Astrocyte (in vitro differentiated cells and primary cell): Measurements from ENCODE around the gene MRPL48. TPM values are rescaled to one million over a fixed set of nuclear protein-coding genes. Genes with fewer than 3 reads are reported as not detected.
"Not testable (repeated sequence)": the region's sequence is repeated elsewhere in the genome, so short reads cannot be mapped to it uniquely, and the experiment has no call there.

Experiments used
- DNase-seq: peaks from one replicate; pipeline ENCODE4 v3.0.0-alpha.2; 2010; ENCODE audit warnings: low read depth
- FAIRE-seq: peaks from 2 replicates; lab custom pipeline; 2011; peaks lifted over from hg19 to GRCh38; lab: Jason Lieb, UNC
- H2AFZ ChIP-seq: 2 replicates; pipeline ENCODE4 v1.6.0; 2012; ENCODE audit warnings: low read depth, low read length, inconsistent platforms
- H3K27ac ChIP-seq: 2 replicates; pipeline ENCODE4 v1.5.1; 2011; ENCODE audit warnings: low read depth, low read length, inconsistent platforms
- H3K27me3 ChIP-seq: 2 replicates; pipeline ENCODE4 v1.6.0; 2011; ENCODE audit warnings: low read length, inconsistent platforms; ENCODE audit not compliant: insufficient read depth
- H3K36me3 ChIP-seq: 2 replicates; pipeline ENCODE4 v1.5.1; 2011; ENCODE audit warnings: low read length, inconsistent platforms; ENCODE audit not compliant: insufficient read depth
- H3K4me1 ChIP-seq: 2 replicates; pipeline ENCODE4 v1.5.1; 2011; ENCODE audit warnings: low read length, inconsistent platforms; ENCODE audit not compliant: insufficient read depth
- H3K4me2 ChIP-seq: 2 replicates; pipeline ENCODE4 v1.6.0; 2012; ENCODE audit warnings: low read length, inconsistent platforms
- H3K4me3 ChIP-seq: 2 replicates; pipeline ENCODE4 v1.5.1; 2011; ENCODE audit warnings: low read depth, mild to moderate bottlenecking, low read length, inconsistent platforms; ENCODE audit not compliant: insufficient read depth
- H3K79me2 ChIP-seq: 2 replicates; pipeline ENCODE4 v1.6.0; 2012; ENCODE audit warnings: mild to moderate bottlenecking, low read length, inconsistent platforms; ENCODE audit not compliant: insufficient read depth
- H3K9ac ChIP-seq: 2 replicates; pipeline ENCODE4 v1.6.0; 2012; ENCODE audit warnings: mild to moderate bottlenecking, low read length, inconsistent platforms
- H3K9me3 ChIP-seq: 2 replicates; pipeline ENCODE4 v1.5.1; 2012; ENCODE audit warnings: low read depth, mild to moderate bottlenecking, low read length, inconsistent platforms; ENCODE audit not compliant: insufficient read depth
- H4K20me1 ChIP-seq: 2 replicates; pipeline ENCODE4 v1.6.0; 2012; ENCODE audit warnings: low read length, inconsistent platforms; ENCODE audit not compliant: insufficient read depth
- H3K27ac Mint-ChIP-seq: one replicate; pipeline ENCODE4 v1.8.0; 2021; ENCODE audit warnings: mild to moderate bottlenecking, mixed read lengths; ENCODE audit not compliant: unreplicated experiment
- H3K27me3 Mint-ChIP-seq: one replicate; pipeline ENCODE4 v1.8.0; 2021; ENCODE audit warnings: low read depth, mixed read lengths; ENCODE audit not compliant: unreplicated experiment
- H3K36me3 Mint-ChIP-seq: one replicate; pipeline ENCODE4 v1.8.0; 2021; ENCODE audit warnings: low read depth, mixed read lengths; ENCODE audit not compliant: unreplicated experiment
- H3K4me1 Mint-ChIP-seq: one replicate; pipeline ENCODE4 v1.8.0; 2021; ENCODE audit warnings: low read depth, mixed read lengths; ENCODE audit not compliant: unreplicated experiment
- H3K4me3 Mint-ChIP-seq: one replicate; pipeline ENCODE4 v1.8.0; 2021; ENCODE audit warnings: mild to moderate bottlenecking, moderate library complexity, mixed read lengths; ENCODE audit not compliant: unreplicated experiment
- H3K9me3 Mint-ChIP-seq: one replicate; pipeline ENCODE4 v1.8.0; 2021; ENCODE audit warnings: mild to moderate bottlenecking, mixed read lengths; ENCODE audit not compliant: unreplicated experiment
- CTCF ChIP-seq: IDR thresholded peaks from 2 replicates; pipeline ENCODE4 v1.5.1; 2011; ENCODE audit warnings: low read depth, mild to moderate bottlenecking, inconsistent platforms, low read length, moderate library complexity; ENCODE audit not compliant: insufficient read depth
- EZH2 ChIP-seq: IDR thresholded peaks from 2 replicates; pipeline ENCODE4 v1.6.1; 2012; ENCODE audit warnings: mild to moderate bottlenecking, low read length, inconsistent platforms; ENCODE audit not compliant: insufficient read depth
- total RNA-seq: library from RNA; stranded (reverse); gene quantifications from 2 replicates; pipeline ENCODE4 v1.2.1, GENCODE V29; 2021

Gene MRPL48
- total RNA-seq, 1 donor from 2014 or later = 24.6 TPM

DNA sequence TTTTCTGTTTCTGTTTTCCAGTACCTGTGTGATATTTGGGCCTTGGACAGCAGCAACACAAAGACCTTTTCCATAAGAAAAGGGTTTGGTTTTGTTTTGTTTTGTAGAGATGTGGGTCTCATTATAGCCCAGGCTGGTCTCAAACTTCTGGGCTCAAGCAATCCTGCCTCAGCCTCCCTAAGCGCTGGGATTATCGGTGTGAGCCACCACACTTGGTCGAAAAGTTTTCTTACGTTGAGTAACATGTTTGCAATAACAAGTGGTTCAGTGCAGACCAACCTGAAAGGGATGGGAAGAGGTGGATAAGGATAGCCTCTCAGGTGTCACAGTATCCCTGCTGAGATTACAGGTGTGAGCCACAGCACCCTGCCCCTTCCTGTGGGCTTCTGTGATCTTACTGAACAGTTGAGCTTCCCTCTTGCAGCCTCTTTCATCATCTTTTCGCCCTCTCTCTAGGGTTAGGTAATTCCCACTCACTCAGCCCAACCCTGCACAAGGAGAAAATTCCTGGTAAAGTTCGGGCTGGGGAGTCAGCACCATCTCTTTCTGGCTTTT, 3.5 kb upstream of the MRPL48 start:
- TF ChIP-seq EZH2 (no peak), CTCF (no peak)
- H3K27ac Mint-ChIP-seq = peak overlapping the region; percentile 4
- Histone ChIP-seq H3K4me1 (peaks cover 3% of the 10 kb centered on the region), H3K79me2 (peaks cover 4% of the 10 kb centered on the region), H2AFZ (no peak overlapping the region), H3K9ac (no peak overlapping the region), H3K36me3 (no peaks in the 10 kb centered on the region), H3K4me3 (no peak overlapping the region), H3K9me3 (no peaks in the 10 kb centered on the region), H3K27me3 (no peaks in the 10 kb centered on the region), H4K20me1 (no peaks in the 10 kb centered on the region), H3K4me2 (no peak overlapping the region), H3K27ac (no peak overlapping the region)
- DNase-seq (no peak), FAIRE-seq (no peak)
- H3K4me3 Mint-ChIP-seq = no peak overlapping the region
- peaks cover 2% of the 10 kb centered on the region for H3K4me1 Mint-ChIP-seq
- no peaks in the 10 kb centered on the region for H3K27me3 Mint-ChIP-seq
- no peaks in the 10 kb centered on the region for H3K36me3 Mint-ChIP-seq
- H3K9me3 Mint-ChIP-seq = no peaks in the 10 kb centered on the region

DNA sequence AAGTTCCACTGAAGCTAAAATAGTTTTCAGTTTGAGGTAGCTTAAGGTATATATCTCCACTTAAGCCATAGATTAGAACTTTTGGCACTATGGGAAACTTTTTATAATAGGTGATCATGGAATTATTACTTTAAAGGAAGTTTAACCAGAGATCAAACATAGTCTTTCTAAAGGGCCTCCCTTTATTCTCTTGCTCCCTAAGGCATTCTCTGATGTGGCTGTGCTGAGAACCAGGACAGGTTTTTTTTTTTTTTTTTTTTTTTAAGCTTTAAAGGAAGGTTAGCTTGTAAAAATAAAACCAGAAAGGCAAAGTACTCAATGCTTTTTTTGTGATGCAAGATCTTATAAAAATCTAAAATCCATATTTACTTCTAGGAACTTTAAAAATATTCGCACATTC, 2.9 kb upstream of the MRPL48 start:
- TF ChIP-seq CTCF (no peak), EZH2 (no peak)
- Histone ChIP-seq H3K9ac (no peak overlapping the region), H3K4me3 (no peak overlapping the region), H4K20me1 (no peaks in the 10 kb centered on the region), H3K36me3 (no peaks in the 10 kb centered on the region), H2AFZ (no peak overlapping the region), H3K4me1 (peaks cover 3% of the 10 kb centered on the region), H3K9me3 (no peaks in the 10 kb centered on the region), H3K79me2 (peaks cover 4% of the 10 kb centered on the region), H3K27me3 (no peaks in the 10 kb centered on the region), H3K27ac (no peak overlapping the region), H3K4me2 (no peak overlapping the region)
- no peaks in the 10 kb centered on the region for H3K36me3 Mint-ChIP-seq
- FAIRE-seq (no peak), DNase-seq (no peak)
- no peaks in the 10 kb centered on the region for H3K9me3 Mint-ChIP-seq
- H3K4me3 Mint-ChIP-seq = no peak overlapping the region
- H3K27me3 Mint-ChIP-seq = no peaks in the 10 kb centered on the region
- H3K4me1 Mint-ChIP-seq = peaks cover 2% of the 10 kb centered on the region
- no peak overlapping the region for H3K27ac Mint-ChIP-seq

- H3K4me1 Mint-ChIP-seq, H3K4me3 ChIP-seq, H3K36me3 ChIP-seq, H3K4me1 ChIP-seq, H3K27ac ChIP-seq, H3K27me3 Mint-ChIP-seq, FAIRE-seq, H3K36me3 Mint-ChIP-seq, H3K9ac ChIP-seq, H3K9me3 ChIP-seq, H2AFZ ChIP-seq, H3K79me2 ChIP-seq, H3K4me2 ChIP-seq, H3K27me3 ChIP-seq, H3K4me3 Mint-ChIP-seq, H4K20me1 ChIP-seq, H3K9me3 Mint-ChIP-seq, DNase-seq: not testable (repeated sequence)
- peak overlapping the region; percentile 66 for H3K27ac Mint-ChIP-seq
Measured at GRCh38 chr11:73785467-73785866, 2.2 kb upstream of the MRPL48 start.
